ENCODE measurements around the gene IGFBP1. TPM values are rescaled to one million over a fixed set of nuclear protein-coding genes. Genes with fewer than 3 reads are reported as not detected.

The IGFBP1 gene
- total RNA-seq, 5 donors from 2014 or later (not counting 1 experiment from before 2014, with no cell fraction given) = 0.38 to 0.44 TPM; not detected in 3

- ChIA-PET CTCF (no interaction called here), POLR2A (no interaction called here)
- no peak for ATAC-seq (replicated peaks in 1 of 4)
- Histone ChIP-seq H3K27ac (ENCODE audit: low read length) (no peak overlapping the region), H3K9me3 (no peaks in the 10 kb centered on the region), H3K4me1 (ENCODE audit: control insufficient read depth in 1 of 2, extremely low read depth in 1 of 2, insufficient read depth in 2 of 2, low read length in 2 of 2) (no peaks in the 10 kb centered on the region), H3K27me3 (replicated peaks in 1 of 2; ENCODE audit: control insufficient read depth in 2 of 2, extremely low read depth in 1 of 2, insufficient read depth in 2 of 2, low read length in 1 of 2) (peaks cover 0 to 19% of the 10 kb centered on the region in 2 experiments), H3K4me3 (ENCODE audit: control insufficient read depth in 1 of 2, extremely low read depth in 1 of 2, low read length in 1 of 2) (no peak overlapping the region), H3K36me3 (ENCODE audit: control insufficient read depth in 2 of 2, extremely low read depth in 1 of 2, insufficient read depth in 1 of 2, low read length in 1 of 2) (no peaks in the 10 kb centered on the region)
- Mint-ChIP-seq H3K27me3 (peaks cover 44 to 57% of the 10 kb centered on the region in 2 donors), H3K4me3 (no peak overlapping the region), H3K9me3 (peaks cover 0 to 5% (median 0%) of the 10 kb centered on the region in 3 donors), H3K27ac (no peak overlapping the region), H3K4me1 (no peaks in the 10 kb centered on the region), H3K36me3 (no peaks in the 10 kb centered on the region)
- no peak for DNase-seq
- WGBS (ENCODE audit: insufficient coverage) = no CpG with 5 or more reads among the region's 1 CpG
Measured at GRCh38 chr7:45897042-45897690, 8.9 kb downstream of the IGFBP1 start.

DNA sequence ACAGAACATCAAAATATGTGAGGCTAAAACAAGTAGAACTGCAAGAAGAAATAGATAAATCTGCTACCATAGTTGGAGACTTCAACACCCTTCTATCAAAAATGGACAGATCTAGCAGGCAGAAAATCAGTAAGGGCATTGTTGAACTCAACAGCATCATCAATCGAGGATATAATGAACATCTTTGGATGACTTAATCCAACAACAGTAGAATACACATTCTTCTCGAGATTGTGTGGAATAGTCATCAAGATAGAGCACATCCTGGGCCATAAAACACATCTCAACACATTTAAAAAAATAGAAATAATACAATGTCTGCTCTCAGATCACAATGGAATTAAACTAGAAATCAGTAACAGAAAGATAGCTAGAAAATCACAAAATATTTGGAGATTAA lies 9.9 kb downstream of the IGFBP1 start:
- H3K9me3 ChIP-seq = no peaks in the 10 kb centered on the region
- no peak for ATAC-seq (replicated peaks in 1 of 4)
- no peaks in the 10 kb centered on the region for H3K36me3 ChIP-seq (ENCODE audit: control insufficient read depth in 2 of 2, extremely low read depth in 1 of 2, insufficient read depth in 1 of 2, low read length in 1 of 2)
- DNase-seq = no peak
- H3K27me3 Mint-ChIP-seq = peaks cover 39 to 50% of the 10 kb centered on the region in 2 donors
- H3K4me3 Mint-ChIP-seq = no peak overlapping the region
- ChIA-PET CTCF (interaction anchor here in 1 of 2 donors (0.6 kb wide), 1 partner anchor 498 kb away, joined by 7 read pairs; no protein-coding TSS in a partner anchor), POLR2A (no interaction called here)
- no peak overlapping the region for H3K27ac ChIP-seq (ENCODE audit: low read length)
- no peaks in the 10 kb centered on the region for H3K4me1 Mint-ChIP-seq
- no peaks in the 10 kb centered on the region for H3K36me3 Mint-ChIP-seq
- no peaks in the 10 kb centered on the region for H3K4me1 ChIP-seq (ENCODE audit: control insufficient read depth in 1 of 2, extremely low read depth in 1 of 2, insufficient read depth in 2 of 2, low read length in 2 of 2)
- WGBS (ENCODE audit: insufficient coverage) = 100% methylated on average over 1 of the region's 2 CpGs
- H3K4me3 ChIP-seq (ENCODE audit: control insufficient read depth in 1 of 2, extremely low read depth in 1 of 2, low read length in 1 of 2) = no peak overlapping the region
- H3K9me3 Mint-ChIP-seq = peaks cover 0 to 11% (median 0%) of the 10 kb centered on the region in 3 donors
- H3K27me3 ChIP-seq (replicated peaks in 1 of 2; ENCODE audit: control insufficient read depth in 2 of 2, extremely low read depth in 1 of 2, insufficient read depth in 2 of 2, low read length in 1 of 2) = peaks cover 0 to 14% of the 10 kb centered on the region in 2 experiments
- no peak overlapping the region for H3K27ac Mint-ChIP-seq

DNA sequence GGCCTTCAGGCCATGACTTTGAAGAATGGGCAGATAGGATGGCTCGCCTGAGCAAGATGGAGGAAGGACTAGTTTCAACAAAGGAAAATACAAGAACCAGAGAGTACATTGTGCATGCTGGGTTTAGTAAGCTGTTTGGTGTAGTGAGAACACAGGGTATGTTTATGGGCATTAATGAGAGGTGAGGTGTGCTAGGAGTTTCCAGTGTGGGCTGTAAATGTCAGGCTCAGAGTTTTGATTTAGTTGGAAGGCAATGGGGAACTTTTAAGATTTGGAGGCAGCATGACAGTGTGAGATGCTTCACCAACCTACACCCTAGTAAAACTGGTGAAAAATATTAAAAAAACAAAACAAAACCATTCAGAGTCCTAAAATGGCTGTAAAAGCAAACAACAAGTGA lies 13.3 kb downstream of the IGFBP1 start:
- POLR2A ChIA-PET = no interaction called here
- no peaks in the 10 kb centered on the region for H3K4me1 Mint-ChIP-seq

DNA sequence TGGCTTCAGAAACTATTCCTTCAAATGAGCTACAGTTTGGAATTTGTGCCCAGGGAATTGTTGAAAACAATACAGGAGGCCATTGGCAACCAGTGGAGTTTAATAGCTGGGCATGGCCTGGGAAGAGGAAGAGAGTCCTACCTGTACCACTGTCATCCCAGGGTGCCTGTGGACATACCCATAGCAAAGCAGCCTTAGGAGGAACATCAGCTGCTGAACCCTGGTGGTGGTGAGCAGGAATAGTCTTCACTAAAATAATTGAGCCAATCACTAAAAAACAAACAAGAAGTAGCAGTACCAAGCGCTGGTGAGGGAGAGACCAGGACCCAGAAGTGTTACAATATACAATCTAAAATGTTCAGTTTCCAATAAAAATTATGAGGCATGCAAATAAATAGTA lies 14.5 kb downstream of the IGFBP1 start:
- Mint-ChIP-seq H3K4me3 (no peak overlapping the region), H3K36me3 (no peaks in the 10 kb centered on the region), H3K27me3 (peaks cover 9 to 23% of the 10 kb centered on the region in 2 donors), H3K4me1 (no peaks in the 10 kb centered on the region), H3K9me3 (peaks cover 2 to 14% (median 5%) of the 10 kb centered on the region in 3 donors), H3K27ac (no peak overlapping the region)
- POLR2A ChIA-PET = no interaction called here
- DNase-seq (no peak), ATAC-seq (replicated peaks in 1 of 4) (no peak)
- CTCF ChIA-PET = interaction anchor here in 1 of 2 donors (1.5 kb wide), 1 partner anchor 13 kb away, joined by 3 read pairs; no protein-coding TSS in a partner anchor
- Histone ChIP-seq H3K4me3 (ENCODE audit: control insufficient read depth in 1 of 2, extremely low read depth in 1 of 2, low read length in 1 of 2) (no peak overlapping the region), H3K27me3 (replicated peaks in 1 of 2; ENCODE audit: control insufficient read depth in 2 of 2, extremely low read depth in 1 of 2, insufficient read depth in 2 of 2, low read length in 1 of 2) (peaks cover 0 to 3% of the 10 kb centered on the region in 2 experiments), H3K4me1 (ENCODE audit: control insufficient read depth in 1 of 2, extremely low read depth in 1 of 2, insufficient read depth in 2 of 2, low read length in 2 of 2) (no peaks in the 10 kb centered on the region), H3K27ac (ENCODE audit: low read length) (no peak overlapping the region), H3K9me3 (no peaks in the 10 kb centered on the region), H3K36me3 (ENCODE audit: control insufficient read depth in 2 of 2, extremely low read depth in 1 of 2, insufficient read depth in 1 of 2, low read length in 1 of 2) (no peaks in the 10 kb centered on the region)
- WGBS (ENCODE audit: insufficient coverage) = no CpG with 5 or more reads among the region's 1 CpG

More for the DNA sequence above, 13.3 kb downstream of the IGFBP1 start:
- H3K27me3 ChIP-seq (replicated peaks in 1 of 2; ENCODE audit: control insufficient read depth in 2 of 2, extremely low read depth in 1 of 2, insufficient read depth in 2 of 2, low read length in 1 of 2) = peaks cover 0 to 3% of the 10 kb centered on the region in 2 experiments
- ATAC-seq (replicated peaks in 1 of 4) = no peak
- DNase-seq = no peak
- H3K4me3 ChIP-seq (ENCODE audit: control insufficient read depth in 1 of 2, extremely low read depth in 1 of 2, low read length in 1 of 2) = no peak overlapping the region
- CTCF ChIA-PET = no interaction called here
- Mint-ChIP-seq H3K27me3 (peaks cover 12 to 23% of the 10 kb centered on the region in 2 donors), H3K36me3 (no peaks in the 10 kb centered on the region), H3K27ac (no peak overlapping the region), H3K4me3 (no peak overlapping the region), H3K9me3 (peaks cover 2 to 14% (median 5%) of the 10 kb centered on the region in 3 donors)
- no peaks in the 10 kb centered on the region for H3K36me3 ChIP-seq (ENCODE audit: control insufficient read depth in 2 of 2, extremely low read depth in 1 of 2, insufficient read depth in 1 of 2, low read length in 1 of 2)
- no peak overlapping the region for H3K27ac ChIP-seq (ENCODE audit: low read length)
- no peaks in the 10 kb centered on the region for H3K4me1 ChIP-seq (ENCODE audit: control insufficient read depth in 1 of 2, extremely low read depth in 1 of 2, insufficient read depth in 2 of 2, low read length in 2 of 2)
- WGBS (ENCODE audit: insufficient coverage) = 64% methylated on average over 1 of the region's 1 CpG
- no peaks in the 10 kb centered on the region for H3K9me3 ChIP-seq

GRCh38 chr7:45909561-45909960 lies 21.3 kb downstream of the IGFBP1 start:
- no peak overlapping the region for H3K4me3 Mint-ChIP-seq
- H3K27ac ChIP-seq (ENCODE audit: low read length) = no peak overlapping the region
- no peaks in the 10 kb centered on the region for H3K9me3 ChIP-seq
- peaks cover 4 to 30% of the 10 kb centered on the region in 2 donors for H3K27me3 Mint-ChIP-seq
- ChIA-PET POLR2A (no interaction called here), CTCF (no interaction called here)
- no peak for DNase-seq
- H3K36me3 Mint-ChIP-seq = no peaks in the 10 kb centered on the region
- no peak overlapping the region for H3K27ac Mint-ChIP-seq
- peaks cover 0 to 5% (median 0%) of the 10 kb centered on the region in 3 donors for H3K9me3 Mint-ChIP-seq
- no peak for ATAC-seq (replicated peaks in 1 of 4)
- H3K27me3 ChIP-seq (replicated peaks in 1 of 2; ENCODE audit: control insufficient read depth in 2 of 2, extremely low read depth in 1 of 2, insufficient read depth in 2 of 2, low read length in 1 of 2) = peaks cover 0 to 4% of the 10 kb centered on the region in 2 experiments
- no peaks in the 10 kb centered on the region for H3K4me1 Mint-ChIP-seq
- no peak overlapping the region for H3K4me3 ChIP-seq (ENCODE audit: control insufficient read depth in 1 of 2, extremely low read depth in 1 of 2, low read length in 1 of 2)
- H3K4me1 ChIP-seq (ENCODE audit: control insufficient read depth in 1 of 2, extremely low read depth in 1 of 2, insufficient read depth in 2 of 2, low read length in 2 of 2) = no peaks in the 10 kb centered on the region
- H3K36me3 ChIP-seq (ENCODE audit: control insufficient read depth in 2 of 2, extremely low read depth in 1 of 2, insufficient read depth in 1 of 2, low read length in 1 of 2) = no peaks in the 10 kb centered on the region

DNA sequence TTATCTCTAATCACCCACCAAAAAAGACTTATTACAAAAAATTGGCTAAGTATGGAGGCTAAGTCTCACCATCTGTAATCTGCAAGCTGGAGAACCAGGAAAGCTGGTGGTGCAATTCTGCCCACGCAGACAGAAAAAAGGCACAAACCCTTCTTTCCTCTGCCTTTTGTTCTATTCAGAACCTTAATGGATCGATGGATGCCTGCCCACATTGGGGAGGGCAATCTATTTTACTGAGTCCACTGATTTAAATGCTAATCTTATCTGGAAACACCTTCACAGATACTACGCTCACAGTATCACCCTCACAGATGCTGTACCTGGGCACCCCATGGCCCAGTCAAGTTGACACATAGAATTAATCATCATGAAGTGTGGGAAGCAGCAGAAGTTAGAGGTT lies 22.6 kb downstream of the IGFBP1 start:
- ATAC-seq (replicated peaks in 1 of 4) (no peak), DNase-seq (no peak)
- Histone ChIP-seq H3K4me3 (ENCODE audit: control insufficient read depth in 1 of 2, extremely low read depth in 1 of 2, low read length in 1 of 2) (no peak overlapping the region), H3K9me3 (no peaks in the 10 kb centered on the region), H3K27ac (ENCODE audit: low read length) (no peak overlapping the region), H3K27me3 (replicated peaks in 1 of 2; ENCODE audit: control insufficient read depth in 2 of 2, extremely low read depth in 1 of 2, insufficient read depth in 2 of 2, low read length in 1 of 2) (peaks cover 0 to 10% of the 10 kb centered on the region in 2 experiments), H3K36me3 (ENCODE audit: control insufficient read depth in 2 of 2, extremely low read depth in 1 of 2, insufficient read depth in 1 of 2, low read length in 1 of 2) (no peaks in the 10 kb centered on the region), H3K4me1 (ENCODE audit: control insufficient read depth in 1 of 2, extremely low read depth in 1 of 2, insufficient read depth in 2 of 2, low read length in 2 of 2) (no peaks in the 10 kb centered on the region)
- no peak overlapping the region for H3K27ac Mint-ChIP-seq
- ChIA-PET POLR2A (no interaction called here), CTCF (interaction anchor here in 1 of 2 donors (0.6 kb wide), 1 partner anchor 68 kb away, joined by 4 read pairs; no protein-coding TSS in a partner anchor)
- 80% methylated on average over 1 of the region's 3 CpGs for WGBS (ENCODE audit: insufficient coverage)
- peaks cover 0 to 5% (median 0%) of the 10 kb centered on the region in 3 donors for H3K9me3 Mint-ChIP-seq
- no peaks in the 10 kb centered on the region for H3K4me1 Mint-ChIP-seq
- no peak overlapping the region for H3K4me3 Mint-ChIP-seq
- H3K27me3 Mint-ChIP-seq = peaks cover 6 to 39% of the 10 kb centered on the region in 2 donors
- H3K36me3 Mint-ChIP-seq = no peaks in the 10 kb centered on the region
